Fibroblast of peridontal ligament (primary cell): ENCODE data around the gene PPP2R2C.

Source experiments
- DNase-seq: peaks from one replicate; pipeline ENCODE4 v3.0.0-alpha.2; 2010; ENCODE audit errors: extremely low read depth

The PPP2R2C gene

GRCh38 chr4:6426571-6427438, 45.6 kb downstream of the PPP2R2C start:
- DNase-seq = no peak

- DNase-seq = no peak
These were observed 46.5 kb downstream of the PPP2R2C start for GRCh38 chr4:6425911-6426310.

- DNase-seq = no peak
These were observed 47.1 kb downstream of the PPP2R2C start for GRCh38 chr4:6425336-6425735.

GRCh38 chr4:6424425-6424824, 48.0 kb downstream of the PPP2R2C start:
- DNase-seq = no peak

- DNase-seq = no peak
These were observed 48.8 kb downstream of the PPP2R2C start for GRCh38 chr4:6423575-6423974.

- DNase-seq = no peak
These were observed 49.5 kb downstream of the PPP2R2C start for GRCh38 chr4:6422866-6423265.

GRCh38 chr4:6422105-6422504, 50.3 kb downstream of the PPP2R2C start:
- no peak for DNase-seq

- no peak for DNase-seq
These were observed 51.0 kb downstream of the PPP2R2C start for GRCh38 chr4:6421397-6421796.

- DNase-seq = no peak
These were observed 51.4 kb downstream of the PPP2R2C start for GRCh38 chr4:6420972-6421371.

GRCh38 chr4:6420036-6420435, 52.4 kb downstream of the PPP2R2C start:
- DNase-seq = no peak

GRCh38 chr4:6419452-6420028, 52.9 kb downstream of the PPP2R2C start:
- no peak for DNase-seq

- no peak for DNase-seq
These were observed 54.1 kb downstream of the PPP2R2C start for GRCh38 chr4:6418193-6418755.

GRCh38 chr4:6417516-6418050, 54.8 kb downstream of the PPP2R2C start:
- no peak for DNase-seq

- no peak for DNase-seq
These were observed 55.7 kb downstream of the PPP2R2C start for GRCh38 chr4:6416518-6417286.

- DNase-seq = no peak
These were observed 57.2 kb downstream of the PPP2R2C start for GRCh38 chr4:6415031-6415705.

GRCh38 chr4:6414578-6414977, 57.8 kb downstream of the PPP2R2C start:
- DNase-seq = no peak

GRCh38 chr4:6410664-6411063, 61.8 kb downstream of the PPP2R2C start:
- no peak for DNase-seq

GRCh38 chr4:6410068-6410467, 62.3 kb downstream of the PPP2R2C start:
- DNase-seq = no peak

- DNase-seq = no peak
These were observed 63.0 kb downstream of the PPP2R2C start for GRCh38 chr4:6409381-6409780.

GRCh38 chr4:6408263-6408662, 64.2 kb downstream of the PPP2R2C start:
- DNase-seq = no peak

- DNase-seq = no peak
These were observed 67.1 kb downstream of the PPP2R2C start for GRCh38 chr4:6405397-6405706.
